Suppressor macrophage treated with lipopolysaccharide for 1 hour (primary cell): ENCODE results near the gene MYL10.

Source experiments
- DNase-seq, 3 donors: peaks; one replicate each; pipeline ENCODE4 v3.0.0-alpha.2; 2020 to 2022

Gene MYL10

GRCh38 chr7:101563943-101564777 lies 64.9 kb downstream of the MYL10 start:
- DNase-seq: no peak
